GM12872 (cell line): ENCODE results near the gene ANKRD30A.

Experiments used
- CTCF ChIP-seq: IDR thresholded peaks from 3 replicates; pipeline ENCODE4 v1.5.1; 2011; ENCODE audit warnings: low read depth, mild to moderate bottlenecking, low read length, moderate library complexity; ENCODE audit not compliant: insufficient read depth

The ANKRD30A gene

GRCh38 chr10:37289833-37290464 lies 164.6 kb downstream of the ANKRD30A start:
- TF ChIP-seq CTCF, result no peak

GRCh38 chr10:37301271-37301670 lies 175.9 kb downstream of the ANKRD30A start:
- no peak for TF ChIP-seq CTCF

- no peak for TF ChIP-seq CTCF
Observed at GRCh38 chr10:37304036-37304435, 178.6 kb downstream of the ANKRD30A start.

GRCh38 chr10:37314350-37314749 lies 189.0 kb downstream of the ANKRD30A start:
- TF ChIP-seq CTCF, result no peak

- TF ChIP-seq CTCF, result no peak
Observed at GRCh38 chr10:37314862-37315261, 189.5 kb downstream of the ANKRD30A start.

- TF ChIP-seq CTCF, result no peak
Observed at GRCh38 chr10:37344413-37344812, 219.0 kb downstream of the ANKRD30A start.

GRCh38 chr10:37379991-37380390 lies 254.6 kb downstream of the ANKRD30A start:
- TF ChIP-seq CTCF, result no peak
